HepG2 (cell line): ENCODE results near the gene CHDH. TPM values are rescaled to one million over a fixed set of nuclear protein-coding genes. Genes with fewer than 3 reads are reported as not detected.
A peak's percentile ranks its signal among the peaks of the same experiment; 100 is the strongest.

ENCODE experiments used
- AKNA ChIP-seq: sonication (generic); formaldehyde crosslinking; IDR thresholded peaks from 2 replicates; pipeline ENCODE4 v1.4.0; 2020; ENCODE audit warnings: missing genetic modification reagents, borderline replicate concordance
- E2F2 ChIP-seq: sonication (generic); formaldehyde crosslinking; IDR thresholded peaks from 2 replicates; pipeline ENCODE4 v1.4.0; 2020; ENCODE audit warnings: missing genetic modification reagents, borderline replicate concordance
- JDP2 ChIP-seq: sonication (generic); formaldehyde crosslinking; IDR thresholded peaks from 2 replicates; pipeline ENCODE4 v1.8.1; 2022; ENCODE audit warnings: missing genetic modification reagents, borderline replicate concordance
- PHF20 ChIP-seq: sonication (generic); formaldehyde crosslinking; IDR thresholded peaks from 2 replicates; pipeline ENCODE4 v1.5.0; 2020; ENCODE audit warnings: mild to moderate bottlenecking, missing genetic modification reagents
- SNAPC4 ChIP-seq: sonication (generic); formaldehyde crosslinking; IDR thresholded peaks from 2 replicates; pipeline ENCODE4 v1.4.0; 2020; ENCODE audit warnings: mild to moderate bottlenecking, missing genetic modification reagents
- ZNF460 ChIP-seq: sonication (generic); formaldehyde crosslinking; IDR thresholded peaks from 2 replicates; pipeline ENCODE4 v1.5.1; 2020; ENCODE audit warnings: missing genetic modification reagents, mild to moderate bottlenecking, borderline replicate concordance
- ZNF597 ChIP-seq: sonication (generic); formaldehyde crosslinking; IDR thresholded peaks from 2 replicates; pipeline ENCODE4 v1.5.0; 2020; ENCODE audit warnings: missing genetic modification reagents
- ZNF775 ChIP-seq: sonication (generic); formaldehyde crosslinking; IDR thresholded peaks from 2 replicates; pipeline ENCODE4 v1.4.0; 2020; ENCODE audit warnings: missing genetic modification reagents, mild to moderate bottlenecking, moderate library complexity, borderline replicate concordance
- ZSCAN12 ChIP-seq: sonication (generic); formaldehyde crosslinking; IDR thresholded peaks from 2 replicates; pipeline ENCODE4 v1.9.0; 2021; ENCODE audit warnings: mild to moderate bottlenecking, missing genetic modification reagents
- polyA plus RNA-seq, 8 experiments: library from polyadenylated mRNA; depleted of rRNA in 3 of 8; stranded (reverse) in 7 of 8; unstranded in 1 of 8; fragments of >200 nt; fragmentation: Illumina TruSeq in 4 of 8; extraction: Trizol in 4 of 8; gene quantifications; 2 replicates each; pipeline versions ENCODE4 v1.2.1 to v1.2.3, GENCODE V29; 2011 to 2016; ENCODE audit warnings: low read depth in 4 of 8, missing spikeins in 1 of 8, mixed read lengths in 1 of 8; ENCODE audit not compliant: insufficient read depth in 1 of 8
- total RNA-seq, 5 experiments: library from RNA; depleted of rRNA; stranded (reverse); fragments of >200 nt; fragmentation: Illumina TruSeq; extraction: Trizol; gene quantifications; 2 replicates each; pipeline ENCODE4 v1.2.3, GENCODE V29; 2016; ENCODE audit warnings: low read depth in 1 of 5

CHDH gene
- total and polyA plus RNA-seq, 2 of the 13 experiments (the other 11 are each of a cell fraction or from before 2014, with no cell fraction given) = 28.1 to 48.9 TPM

- TF ChIP-seq AKNA (CRISPR knock-in tag) (no peak), E2F2 (CRISPR knock-in tag) (no peak), ZNF775 (CRISPR knock-in tag) (no peak), ZNF597 (CRISPR knock-in tag) (no peak), SNAPC4 (CRISPR knock-in tag) (peak; percentile 40; the same call in 1 of the 2 replicates), PHF20 (CRISPR knock-in tag) (no peak), ZSCAN12 (CRISPR knock-in tag) (no peak), JDP2 (no peak), ZNF460 (CRISPR knock-in tag) (no peak)
These were observed 1.7 kb downstream of the CHDH start (continued) for GRCh38 chr3:53844262-53845102.
